Endothelial cell of umbilical vein (primary cell): ENCODE results near the gene CELSR1. TPM values are rescaled to one million over a fixed set of nuclear protein-coding genes. Genes with fewer than 3 reads are reported as not detected.

ENCODE experiments used
- BruUV-seq: library from RNA; stranded (reverse); fragments of 400-500 nt; replicated peaks from 2 replicates; lab custom pipeline; 2021; lab: Mats Ljungman, UMichigan
- CTCF ChIA-PET: fragments of 300-600, 350-600 bp; sonication (Branson Sonifier 250); formaldehyde crosslinking; loops from one replicate; lab custom pipeline; 2021; ENCODE audit warnings: antibody characterized with exemption, inconsistent platforms; lab: Charles Lee
- POLR2A ChIA-PET: fragments of 300-600, 350-600 bp; sonication (Branson Sonifier 250); formaldehyde crosslinking; loops from one replicate; lab custom pipeline; 2021; ENCODE audit warnings: antibody characterized with exemption, inconsistent platforms; lab: Charles Lee
- DNase-seq: peaks from one replicate; pipeline ENCODE4 v3.0.0-alpha.2; 2011; ENCODE audit warnings: low read depth, low spot score
- FAIRE-seq: peaks from 2 replicates; lab custom pipeline; 2011; peaks lifted over from hg19 to GRCh38; lab: Jason Lieb, UNC
- H2AFZ ChIP-seq: 2 replicates; pipeline ENCODE4 v1.6.0; 2012; ENCODE audit warnings: low read depth, low read length, control low read depth, inconsistent platforms
- H3K27ac ChIP-seq: 2 replicates; pipeline ENCODE4 v1.5.1; 2011; ENCODE audit warnings: low read depth, mild to moderate bottlenecking, control low read depth, low read length, moderate library complexity; ENCODE audit not compliant: insufficient read depth
- H3K27me3 ChIP-seq, 2 experiments: 2 replicates each; pipeline versions ENCODE4 v1.6.0 to v1.6.1; 2011; ENCODE audit warnings: low read length in 2 of 2, mixed read lengths in 1 of 2; ENCODE audit not compliant: control insufficient read depth in 2 of 2, insufficient read depth in 2 of 2
- H3K36me3 ChIP-seq, 2 experiments: 2 replicates in 1 of 2; 3 replicates in 1 of 2; pipeline ENCODE4 v1.5.1; 2011; ENCODE audit warnings: low read length in 2 of 2, mild to moderate bottlenecking in 1 of 2, moderate library complexity in 1 of 2; ENCODE audit not compliant: control insufficient read depth in 2 of 2, insufficient read depth in 2 of 2; ENCODE audit errors: extremely low read depth in 1 of 2
- H3K4me1 ChIP-seq: 3 replicates; pipeline ENCODE4 v1.5.1; 2011; ENCODE audit warnings: mild to moderate bottlenecking, low read length; ENCODE audit not compliant: control insufficient read depth, insufficient read depth; ENCODE audit errors: extremely low read depth
- H3K4me2 ChIP-seq: 2 replicates; pipeline ENCODE4 v1.6.1; 2011; ENCODE audit warnings: low read length, control low read depth, mixed read lengths; ENCODE audit not compliant: insufficient read depth
- H3K4me3 ChIP-seq, 3 experiments: fragments of 200-600 bp in 1 of 3; sonication (generic), shearing (Covaris generic) in 1 of 3; replicated peaks in 1 of 3; 2 replicates each; pipeline ENCODE4 v1.5.1; 2011 to 2016; ENCODE audit warnings: control low read depth in 3 of 3, low read length in 3 of 3, mild to moderate bottlenecking in 2 of 3, inconsistent platforms in 1 of 3, low read depth in 1 of 3, moderate library complexity in 1 of 3; ENCODE audit not compliant: insufficient read depth in 1 of 3
- H3K79me2 ChIP-seq: 2 replicates; pipeline ENCODE4 v1.6.0; 2012; ENCODE audit warnings: low read length, inconsistent platforms; ENCODE audit not compliant: control insufficient read depth, insufficient read depth
- H3K9ac ChIP-seq: replicated peaks from 2 replicates; pipeline ENCODE3; 2011; ENCODE audit warnings: low read length, control low read depth; ENCODE audit not compliant: insufficient read depth; ENCODE audit errors: extremely low read depth
- H3K9me1 ChIP-seq: replicated peaks from 3 replicates; pipeline ENCODE4 v1.6.0; 2011; ENCODE audit warnings: mild to moderate bottlenecking, low read length; ENCODE audit not compliant: control insufficient read depth, insufficient read depth; ENCODE audit errors: extremely low read depth
- H3K9me3 ChIP-seq: replicated peaks from 2 replicates; pipeline ENCODE4 v1.5.1; 2012; ENCODE audit warnings: low read length, inconsistent platforms; ENCODE audit not compliant: control insufficient read depth, insufficient read depth
- H4K20me1 ChIP-seq: replicated peaks from 2 replicates; pipeline ENCODE3; 2011; ENCODE audit warnings: mild to moderate bottlenecking, low read length; ENCODE audit not compliant: control insufficient read depth, insufficient read depth; ENCODE audit errors: extremely low read depth
- EZH2 ChIP-seq: IDR thresholded peaks from 2 replicates; pipeline ENCODE4 v1.6.1; 2012; ENCODE audit warnings: borderline replicate concordance, low read depth, mild to moderate bottlenecking, moderate library complexity, low read length, inconsistent platforms; ENCODE audit not compliant: severe bottlenecking
- FOS ChIP-seq: IDR thresholded peaks from 2 replicates; pipeline ENCODE4 v1.6.1; 2011; ENCODE audit warnings: mild to moderate bottlenecking, low read length, moderate library complexity, borderline replicate concordance; ENCODE audit not compliant: insufficient read depth
- GATA2 ChIP-seq: IDR thresholded peaks from 2 replicates; pipeline ENCODE4 v1.7.0; 2011; ENCODE audit warnings: low read depth, mild to moderate bottlenecking, moderate library complexity, mixed read lengths, low read length; ENCODE audit not compliant: insufficient read length, insufficient read depth
- JUN ChIP-seq: IDR thresholded peaks from 2 replicates; pipeline ENCODE4 v1.6.1; 2011; ENCODE audit warnings: borderline replicate concordance, low read depth; ENCODE audit not compliant: insufficient read length, insufficient read depth
- MYC ChIP-seq: IDR thresholded peaks from one replicate; pipeline ENCODE4 v1.6.1; 2011; ENCODE audit warnings: mild to moderate bottlenecking, low read depth, low read length
- POLR2A ChIP-seq: IDR thresholded peaks from 2 replicates; pipeline ENCODE4 v1.6.1; 2012; ENCODE audit warnings: low read depth, mild to moderate bottlenecking, control low read depth, low read length
- POLR2AphosphoS5 ChIP-seq: IDR thresholded peaks from 2 replicates; pipeline ENCODE4 v1.6.1; 2012; ENCODE audit warnings: low read depth, mild to moderate bottlenecking, control low read depth, low read length, moderate library complexity; ENCODE audit not compliant: insufficient read depth
- dilution Hi-C: fragments of 300-500 bp; cut with MboI; formaldehyde crosslinking; loops from one replicate; pipeline ENCODE4 v1.15.0; 2019; ENCODE audit warnings: low sequenced_read_pairs; ENCODE audit not compliant: extremely low pct_ligation_motif_present
- intact Hi-C: fragments of 100-400 bp; cut with micrococcal nuclease; formaldehyde crosslinking; loops from one replicate; pipeline ENCODE4 v1.10.0; 2022
- polyA plus RNA-seq, 4 experiments: library from polyadenylated mRNA; depleted of rRNA in 3 of 4; stranded (reverse) in 3 of 4; unstranded in 1 of 4; fragments of >200 nt; gene quantifications; 2 replicates each; pipeline versions ENCODE4 v1.2.1 to v1.2.3, GENCODE V29; 2011 to 2012; ENCODE audit warnings: missing spikeins in 1 of 4
- total RNA-seq: library from RNA; stranded (reverse); gene quantifications from 2 replicates; pipeline ENCODE4 v1.2.3, GENCODE V29; 2021
- TF ChIP-seq, protein P1 (sequence below), 2 donors: IDR thresholded peaks; 1 replicate in 1 of 2; 2 replicates in 1 of 2; pipeline ENCODE4 v1.5.1; 2011; ENCODE audit warnings: low read length in 2 of 2, mild to moderate bottlenecking in 2 of 2, moderate library complexity in 2 of 2, control low read depth in 1 of 2, inconsistent platforms in 1 of 2, low read depth in 1 of 2; ENCODE audit not compliant: insufficient read depth in 1 of 2; ENCODE audit errors: extremely low read depth in 1 of 2
- TF ChIP-seq, protein P2 (sequence below): IDR thresholded peaks from 2 replicates; pipeline ENCODE4 v1.6.1; 2011; ENCODE audit not compliant: insufficient read depth, insufficient read length

CELSR1 gene
- total and polyA plus RNA-seq, 2 donors (not counting 3 experiments of a cell fraction or from before 2014, with no cell fraction given) = 3.7 to 5.4 TPM

DNA sequence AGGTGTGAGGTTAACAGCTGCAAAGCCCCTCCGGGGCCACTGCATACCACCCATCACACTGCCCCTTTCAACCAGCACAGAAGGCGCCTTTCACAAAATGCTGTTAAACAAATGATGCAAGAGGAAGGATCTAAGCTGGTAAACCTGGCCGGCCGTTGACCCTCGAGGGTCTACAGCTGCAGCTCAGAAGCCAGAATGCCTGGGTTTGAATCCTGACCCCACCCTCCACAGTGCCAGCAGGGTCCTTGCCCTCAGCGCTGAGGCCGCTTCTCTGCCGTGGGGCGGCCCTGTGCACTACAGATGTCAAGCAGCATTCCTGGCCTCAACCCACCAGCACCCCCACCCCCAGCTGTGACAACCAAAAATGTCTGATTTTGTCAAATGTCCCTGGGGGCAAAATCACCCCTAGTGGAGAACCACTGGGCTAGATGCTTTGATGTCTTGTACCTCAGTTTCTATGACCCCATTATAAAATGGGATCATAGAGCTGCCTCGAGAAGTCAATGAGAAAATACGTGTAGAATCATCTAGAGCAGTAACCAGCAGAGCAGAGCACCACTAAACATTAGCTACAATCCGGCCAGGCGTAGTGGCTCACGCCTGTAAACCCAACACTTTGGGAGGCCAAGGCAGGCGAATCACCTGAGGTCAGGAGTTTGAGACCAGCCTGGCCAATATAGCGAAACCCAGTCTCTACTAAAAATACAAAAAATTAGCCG, 77.9 kb downstream of the CELSR1 start:
- no TSS peak for BruUV-seq
- intact Hi-C loops (no loop called here), dilution Hi-C loops (no loop called here)
- DNase-seq (no peak), FAIRE-seq (no peak)
- ChIA-PET POLR2A (no interaction called here), CTCF (interaction anchor here (1.2 kb wide), 1 partner anchor 92 kb away, joined by 3 read pairs; no protein-coding TSS in a partner anchor)
- H3K27me3 ChIP-seq = no peaks in the 10 kb centered on the region
- TF ChIP-seq POLR2A = no peak
- no peak for TF ChIP-seq GATA2
- H3K4me3 ChIP-seq = no peak overlapping the region
- H3K9ac ChIP-seq = no peak overlapping the region
- H3K4me2 ChIP-seq = no peak overlapping the region
- H3K4me1 ChIP-seq = no peaks in the 10 kb centered on the region
- no peaks in the 10 kb centered on the region for H3K79me2 ChIP-seq
- no peaks in the 10 kb centered on the region for H4K20me1 ChIP-seq
- H3K9me1 ChIP-seq = no peaks in the 10 kb centered on the region
- H3K9me3 ChIP-seq = no peaks in the 10 kb centered on the region
- no peaks in the 10 kb centered on the region for H3K36me3 ChIP-seq
- no peak overlapping the region for H3K27ac ChIP-seq
- H2AFZ ChIP-seq = no peak overlapping the region

DNA sequence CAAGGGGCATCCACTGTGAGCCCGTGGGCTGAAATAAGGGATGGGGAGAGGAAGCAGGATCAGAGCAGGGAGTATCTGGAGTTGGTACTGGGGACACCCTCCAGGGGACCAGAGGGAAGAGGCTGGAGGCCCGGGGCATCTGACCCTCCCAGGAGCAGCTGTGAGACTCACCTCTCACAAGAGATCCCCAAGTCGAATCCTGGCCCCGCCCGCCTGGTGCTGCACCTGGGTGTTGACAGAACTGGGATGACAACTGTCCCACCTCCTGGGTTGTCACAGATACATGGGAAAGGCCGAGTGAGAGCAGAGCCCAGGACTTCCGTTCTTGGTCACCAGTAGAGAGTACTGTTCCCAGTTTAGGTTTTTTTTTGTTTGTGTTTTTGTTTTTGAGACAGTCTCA, 78.9 kb downstream of the CELSR1 start:
- Histone ChIP-seq H3K4me1 (no peaks in the 10 kb centered on the region), H3K27me3 (no peaks in the 10 kb centered on the region), H2AFZ (no peak overlapping the region), H3K36me3 (no peaks in the 10 kb centered on the region), H3K9ac (no peak overlapping the region), H3K79me2 (no peaks in the 10 kb centered on the region), H3K4me2 (no peak overlapping the region), H4K20me1 (no peaks in the 10 kb centered on the region), H3K9me3 (no peaks in the 10 kb centered on the region), H3K9me1 (no peaks in the 10 kb centered on the region), H3K4me3 (no peak overlapping the region), H3K27ac (no peak overlapping the region)
- no TSS peak for BruUV-seq
- FAIRE-seq = no peak
- intact Hi-C loops (no loop called here), dilution Hi-C loops (no loop called here)
- ChIA-PET CTCF (no interaction called here), POLR2A (no interaction called here)
- TF ChIP-seq GATA2 (no peak), POLR2A (no peak), POLR2AphosphoS5 (no peak), MYC (no peak), JUN (no peak), EZH2 (no peak), FOS (no peak)
- TF ChIP-seq, protein P1, sequence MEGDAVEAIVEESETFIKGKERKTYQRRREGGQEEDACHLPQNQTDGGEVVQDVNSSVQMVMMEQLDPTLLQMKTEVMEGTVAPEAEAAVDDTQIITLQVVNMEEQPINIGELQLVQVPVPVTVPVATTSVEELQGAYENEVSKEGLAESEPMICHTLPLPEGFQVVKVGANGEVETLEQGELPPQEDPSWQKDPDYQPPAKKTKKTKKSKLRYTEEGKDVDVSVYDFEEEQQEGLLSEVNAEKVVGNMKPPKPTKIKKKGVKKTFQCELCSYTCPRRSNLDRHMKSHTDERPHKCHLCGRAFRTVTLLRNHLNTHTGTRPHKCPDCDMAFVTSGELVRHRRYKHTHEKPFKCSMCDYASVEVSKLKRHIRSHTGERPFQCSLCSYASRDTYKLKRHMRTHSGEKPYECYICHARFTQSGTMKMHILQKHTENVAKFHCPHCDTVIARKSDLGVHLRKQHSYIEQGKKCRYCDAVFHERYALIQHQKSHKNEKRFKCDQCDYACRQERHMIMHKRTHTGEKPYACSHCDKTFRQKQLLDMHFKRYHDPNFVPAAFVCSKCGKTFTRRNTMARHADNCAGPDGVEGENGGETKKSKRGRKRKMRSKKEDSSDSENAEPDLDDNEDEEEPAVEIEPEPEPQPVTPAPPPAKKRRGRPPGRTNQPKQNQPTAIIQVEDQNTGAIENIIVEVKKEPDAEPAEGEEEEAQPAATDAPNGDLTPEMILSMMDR (IDR thresholded peaks at IDR 0.05; ENCODE audit: extremely low read depth in 1 of 2, insufficient read depth in 1 of 2, low read depth in 1 of 2, low read length in 2 of 2) = no peak
- TF ChIP-seq, protein P2, sequence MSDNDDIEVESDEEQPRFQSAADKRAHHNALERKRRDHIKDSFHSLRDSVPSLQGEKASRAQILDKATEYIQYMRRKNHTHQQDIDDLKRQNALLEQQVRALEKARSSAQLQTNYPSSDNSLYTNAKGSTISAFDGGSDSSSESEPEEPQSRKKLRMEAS = no peak
- no peak for DNase-seq
